GM15510 (cell line): ENCODE measurements around the gene EEF2.

Experiments used
- POLR2A ChIP-seq: IDR thresholded peaks from 3 replicates; pipeline ENCODE4 v1.6.1; 2011; ENCODE audit warnings: borderline replicate concordance; ENCODE audit not compliant: insufficient read length; ENCODE audit errors: extremely low read depth

Gene EEF2

GRCh38 chr19:3980353-3981251 lies 4.7 kb downstream of the EEF2 start:
- TF ChIP-seq POLR2A: no peak

- peak; percentile 27 for TF ChIP-seq POLR2A
These were observed 5.5 kb downstream of the EEF2 start for GRCh38 chr19:3979674-3980352.

GRCh38 chr19:3979289-3979673 lies 6.0 kb downstream of the EEF2 start:
- TF ChIP-seq POLR2A: no peak

GRCh38 chr19:3978145-3978544 lies 7.1 kb downstream of the EEF2 start:
- TF ChIP-seq POLR2A: no peak

- TF ChIP-seq POLR2A: no peak
These were observed 7.8 kb downstream of the EEF2 start for GRCh38 chr19:3977242-3978143.

GRCh38 chr19:3976495-3977241 lies 8.6 kb downstream of the EEF2 start:
- no peak for TF ChIP-seq POLR2A

- TF ChIP-seq POLR2A: peak; percentile 38
These were observed 9.6 kb downstream of the EEF2 start for GRCh38 chr19:3975637-3976087.

GRCh38 chr19:3975144-3975543 lies 10.1 kb downstream of the EEF2 start:
- no peak for TF ChIP-seq POLR2A

- peak; percentile 79 for TF ChIP-seq POLR2A
These were observed 14.3 kb downstream of the EEF2 start, which contains the start of gene DAPK3 for GRCh38 chr19:3970808-3971598. Gene DAPK3 (minus strand): TSS chr19:3971099. CDS start chr19:3969735, 1,364 bp downstream.

- TF ChIP-seq POLR2A: no peak
These were observed 14.9 kb downstream of the EEF2 start for GRCh38 chr19:3970313-3970807.

GRCh38 chr19:3969435-3970312 lies 15.6 kb downstream of the EEF2 start:
- TF ChIP-seq POLR2A: no peak

GRCh38 chr19:3968556-3969434 lies 16.5 kb downstream of the EEF2 start:
- no peak for TF ChIP-seq POLR2A
